Cardiac fibroblast (primary cell): ENCODE results near the gene NPAS3.

ENCODE experiments used
- DNase-seq, 2 donors: peaks; one replicate each; pipeline versions ENCODE4 v3.0.0 to v3.0.0-alpha.2; 2010; ENCODE audit warnings: low read depth in 2 of 2
- H3K4me3 ChIP-seq, 2 donors: replicated peaks in 1 of 2; 1 replicate in 1 of 2; 2 replicates in 1 of 2; pipeline ENCODE4 v1.5.1; 2011; ENCODE audit warnings: low read depth in 2 of 2, low read length in 2 of 2, mild to moderate bottlenecking in 2 of 2, moderate library complexity in 1 of 2
- CTCF ChIP-seq: IDR thresholded peaks from one replicate; pipeline ENCODE4 v1.5.1; 2011; ENCODE audit warnings: low read depth, mild to moderate bottlenecking, low read length, inconsistent platforms

NPAS3 gene

GRCh38 chr14:33555710-33556350 lies 617.2 kb downstream of the NPAS3 start:
- DNase-seq, result peak; percentile 22 to 65
- TF ChIP-seq CTCF, result no peak
- no peak overlapping the region for H3K4me3 ChIP-seq

GRCh38 chr14:33556382-33557121 lies 617.9 kb downstream of the NPAS3 start:
- peak; percentile 61 to 72 for DNase-seq
- no peak overlapping the region for H3K4me3 ChIP-seq
- TF ChIP-seq CTCF, result no peak

- DNase-seq, result no peak
- TF ChIP-seq CTCF, result no peak
- H3K4me3 ChIP-seq, result no peak overlapping the region
These were observed 622.2 kb downstream of the NPAS3 start for GRCh38 chr14:33560718-33561431.

GRCh38 chr14:33561488-33562175 lies 623.0 kb downstream of the NPAS3 start:
- no peak for TF ChIP-seq CTCF
- DNase-seq, result no peak
- H3K4me3 ChIP-seq, result no peak overlapping the region

GRCh38 chr14:33563191-33563900 lies 624.7 kb downstream of the NPAS3 start:
- H3K4me3 ChIP-seq, result no peak overlapping the region
- TF ChIP-seq CTCF, result no peak
- DNase-seq, result peak in 1 of 2 donors; percentile 25

GRCh38 chr14:33563901-33564197 lies 625.2 kb downstream of the NPAS3 start:
- DNase-seq, result no peak
- H3K4me3 ChIP-seq, result no peak overlapping the region
- TF ChIP-seq CTCF, result no peak
